ENCODE data around the gene POLR3H.

Gene POLR3H

DNA sequence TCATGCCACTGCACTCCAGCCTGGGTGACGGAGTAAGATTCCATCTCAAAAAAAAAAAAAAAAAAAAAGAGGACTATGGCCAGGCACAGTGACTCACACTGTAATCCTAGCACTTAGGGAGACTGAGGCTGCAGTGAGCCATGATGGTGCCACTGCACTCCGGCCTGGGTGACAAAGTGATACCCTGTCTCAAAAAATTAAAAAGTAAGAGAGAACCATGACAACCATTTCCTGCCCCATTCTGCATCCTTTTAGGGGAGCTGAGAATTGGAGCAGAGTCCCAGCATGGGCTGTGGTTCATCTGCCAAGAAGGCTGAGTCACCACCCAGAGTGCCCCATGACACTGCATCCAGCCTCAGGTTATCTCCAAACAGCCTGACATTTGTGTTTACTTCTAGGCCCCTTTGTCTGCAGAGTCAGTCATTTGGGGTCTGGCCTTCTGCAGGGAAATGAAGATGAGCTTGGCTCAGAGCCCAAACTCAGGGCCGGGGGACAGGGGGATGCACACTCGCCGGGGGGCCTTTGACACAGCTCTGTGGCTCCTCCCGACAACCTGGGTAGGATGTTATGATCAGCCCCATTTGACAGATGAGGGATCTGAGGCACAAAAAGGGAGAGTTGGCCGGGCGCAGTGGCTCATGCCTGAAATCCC is 21.3 kb upstream of the POLR3H start:
- Histone ChIP-seq H3K9me3 (replicated peaks; ENCODE audit: insufficient read depth, low read length) (no peaks in the 10 kb centered on the region), H2AFZ (ENCODE audit: low read length) (no peak overlapping the region), H3K4me2 (ENCODE audit: low read depth, low read length) (no peak overlapping the region), H3K36me3 (replicated peaks; ENCODE audit: insufficient read depth, low read length) (no peaks in the 10 kb centered on the region), H3K9ac (ENCODE audit: low read length) (no peak overlapping the region), H3K4me1 (ENCODE audit: low read length) (no peaks in the 10 kb centered on the region; the same call in 1 of the 2 replicates), H3K79me2 (ENCODE audit: low read length) (no peaks in the 10 kb centered on the region), H3K27me3 (replicated peaks; ENCODE audit: insufficient read depth, low read length) (no peaks in the 10 kb centered on the region), H3F3A (ENCODE audit: insufficient read depth, low read length) (no peaks in the 10 kb centered on the region), H3K9me2 (replicated peaks; ENCODE audit: insufficient read depth, low read length) (no peaks in the 10 kb centered on the region), H3K4me3 (ENCODE audit: low read length) (no peak overlapping the region), H3K27ac (ENCODE audit: low read length) (no peak overlapping the region), H4K20me1 (ENCODE audit: insufficient read depth, low read length) (no peaks in the 10 kb centered on the region)
- TF ChIP-seq CTCF (IDR thresholded peaks at IDR 0.05; ENCODE audit: low read length): no peak
- TF ChIP-seq EZH2phosphoT487 (IDR thresholded peaks at IDR 0.05; ENCODE audit: low read length): no peak
- no peak for TF ChIP-seq EZH2 (optimal IDR thresholded peaks at IDR 0.05; ENCODE audit: low read depth, low read length)
- no peak for DNase-seq

DNA sequence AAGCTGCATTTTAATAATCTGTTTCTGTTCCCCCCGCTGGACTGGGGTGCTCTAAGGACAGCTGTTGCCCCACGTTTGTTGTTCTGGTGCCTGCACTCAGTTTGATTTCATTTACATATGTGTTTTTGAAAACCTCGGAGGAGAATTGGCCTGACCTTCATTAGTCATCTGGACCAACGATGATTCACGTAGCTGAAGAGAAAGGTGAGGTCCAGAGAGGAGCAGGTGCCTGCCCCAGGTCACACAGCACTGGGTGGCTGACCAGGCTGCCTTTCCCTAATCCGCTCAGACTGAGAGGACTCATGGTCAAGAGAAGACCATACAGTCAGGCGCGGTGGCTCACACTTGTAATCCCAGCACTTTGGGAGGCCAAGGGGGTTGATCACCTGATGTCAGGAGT is 20.3 kb upstream of the POLR3H start:
- TF ChIP-seq CTCF (IDR thresholded peaks at IDR 0.05; ENCODE audit: low read length) (no peak), EZH2 (optimal IDR thresholded peaks at IDR 0.05; ENCODE audit: low read depth, low read length) (no peak), EZH2phosphoT487 (IDR thresholded peaks at IDR 0.05; ENCODE audit: low read length) (no peak)
- Histone ChIP-seq H3K4me2 (ENCODE audit: low read depth, low read length) (no peak overlapping the region), H4K20me1 (ENCODE audit: insufficient read depth, low read length) (no peaks in the 10 kb centered on the region), H3K36me3 (replicated peaks; ENCODE audit: insufficient read depth, low read length) (no peaks in the 10 kb centered on the region), H3K4me3 (ENCODE audit: low read length) (no peak overlapping the region), H3K79me2 (ENCODE audit: low read length) (no peaks in the 10 kb centered on the region), H3K27ac (ENCODE audit: low read length) (no peak overlapping the region), H3K9me3 (replicated peaks; ENCODE audit: insufficient read depth, low read length) (no peaks in the 10 kb centered on the region), H3K4me1 (ENCODE audit: low read length) (peaks cover 3% of the 10 kb centered on the region; the same call in 1 of the 2 replicates), H3F3A (ENCODE audit: insufficient read depth, low read length) (no peaks in the 10 kb centered on the region), H2AFZ (ENCODE audit: low read length) (no peak overlapping the region), H3K9me2 (replicated peaks; ENCODE audit: insufficient read depth, low read length) (no peaks in the 10 kb centered on the region), H3K9ac (ENCODE audit: low read length) (no peak overlapping the region), H3K27me3 (replicated peaks; ENCODE audit: insufficient read depth, low read length) (no peaks in the 10 kb centered on the region)
- DNase-seq: no peak

GRCh38 chr22:41563051-41563711 is 18.9 kb upstream of the POLR3H start:
- Histone ChIP-seq H3K36me3 (replicated peaks; ENCODE audit: insufficient read depth, low read length) (no peaks in the 10 kb centered on the region), H3K79me2 (ENCODE audit: low read length) (no peaks in the 10 kb centered on the region), H3K27ac (ENCODE audit: low read length) (no peak overlapping the region), H3K9ac (ENCODE audit: low read length) (no peak overlapping the region), H3F3A (ENCODE audit: insufficient read depth, low read length) (no peaks in the 10 kb centered on the region), H3K27me3 (replicated peaks; ENCODE audit: insufficient read depth, low read length) (no peaks in the 10 kb centered on the region), H3K4me1 (ENCODE audit: low read length) (peaks cover 3% of the 10 kb centered on the region; the same call in 1 of the 2 replicates), H3K9me3 (replicated peaks; ENCODE audit: insufficient read depth, low read length) (no peaks in the 10 kb centered on the region), H3K4me3 (ENCODE audit: low read length) (no peak overlapping the region), H4K20me1 (ENCODE audit: insufficient read depth, low read length) (no peaks in the 10 kb centered on the region), H2AFZ (ENCODE audit: low read length) (no peak overlapping the region), H3K9me2 (replicated peaks; ENCODE audit: insufficient read depth, low read length) (no peaks in the 10 kb centered on the region), H3K4me2 (ENCODE audit: low read depth, low read length) (no peak overlapping the region)
- DNase-seq: no peak
- TF ChIP-seq CTCF (IDR thresholded peaks at IDR 0.05; ENCODE audit: low read length) (no peak), EZH2 (optimal IDR thresholded peaks at IDR 0.05; ENCODE audit: low read depth, low read length) (no peak), EZH2phosphoT487 (IDR thresholded peaks at IDR 0.05; ENCODE audit: low read length) (no peak)
